Activated T-cell treated with anti-CD3 and anti-CD28 coated beads, Interleukin-2, amount 50 U/mL, for 72 hours (primary cell): Measurements from ENCODE around the gene TMEM14A. TPM values are rescaled to one million over a fixed set of nuclear protein-coding genes. Genes with fewer than 3 reads are reported as not detected.
A peak's percentile ranks its signal among the peaks of the same experiment; 100 is the strongest.

Experiments used
- ATAC-seq, 2 donors: fragments of 150-1000 bp; cut with Tn5 transposase; replicated peaks in 1 of 2; 2 replicates each; pipeline ENCODE4 v1.10.0; 2021; ENCODE audit warnings: moderate library complexity in 2 of 2, mild to moderate bottlenecking in 1 of 2
- DNase-seq, 2 donors: peaks; one replicate each; pipeline ENCODE4 v3.0.0; 2021 to 2022; ENCODE audit warnings: mixed read lengths in 1 of 2
- H3K27ac Mint-ChIP-seq: one replicate; pipeline ENCODE4 v1.8.0; 2022; ENCODE audit warnings: mild to moderate bottlenecking, moderate library complexity, mixed read lengths
- H3K27me3 Mint-ChIP-seq: one replicate; pipeline ENCODE4 v1.8.0; 2022; ENCODE audit warnings: low read depth, mixed read lengths
- H3K36me3 Mint-ChIP-seq, 2 donors: one replicate each; pipeline ENCODE4 v1.8.0; 2022; ENCODE audit warnings: mixed read lengths in 2 of 2, mild to moderate bottlenecking in 1 of 2; ENCODE audit not compliant: insufficient read depth in 2 of 2
- H3K4me1 Mint-ChIP-seq: one replicate; pipeline ENCODE4 v1.8.0; 2022; ENCODE audit warnings: low read depth, mixed read lengths
- H3K4me3 Mint-ChIP-seq, 2 donors: one replicate each; pipeline ENCODE4 v1.8.0; 2022; ENCODE audit warnings: mild to moderate bottlenecking in 2 of 2, mixed read lengths in 2 of 2, moderate library complexity in 2 of 2
- H3K9me3 Mint-ChIP-seq, 2 donors: one replicate each; pipeline ENCODE4 v1.8.0; 2022; ENCODE audit warnings: mixed read lengths in 2 of 2
- total RNA-seq, 2 donors: library from RNA; stranded (reverse); gene quantifications; one replicate each; pipeline ENCODE4 v1.2.3, GENCODE V29; 2022

Gene TMEM14A
- total RNA-seq, 2 donors from 2014 or later, result 9.3 to 9.8 TPM

- no peak overlapping the region for H3K27ac Mint-ChIP-seq
- peaks cover 18% of the 10 kb centered on the region for H3K27me3 Mint-ChIP-seq
- no peak for ATAC-seq
- DNase-seq, result no peak
- no peak overlapping the region for H3K4me3 Mint-ChIP-seq
- H3K9me3 Mint-ChIP-seq, result no peaks in the 10 kb centered on the region
- H3K4me1 Mint-ChIP-seq, result no peaks in the 10 kb centered on the region
- no peaks in the 10 kb centered on the region for H3K36me3 Mint-ChIP-seq
These were observed 47.6 kb downstream of the TMEM14A start for GRCh38 chr6:52718550-52718949.

- no peak overlapping the region for H3K4me3 Mint-ChIP-seq
- no peaks in the 10 kb centered on the region for H3K36me3 Mint-ChIP-seq
- no peak overlapping the region for H3K27ac Mint-ChIP-seq
- H3K4me1 Mint-ChIP-seq, result no peaks in the 10 kb centered on the region
- DNase-seq, result no peak
- no peaks in the 10 kb centered on the region for H3K9me3 Mint-ChIP-seq
- peaks cover 11% of the 10 kb centered on the region for H3K27me3 Mint-ChIP-seq
- no peak for ATAC-seq
These were observed 49.4 kb downstream of the TMEM14A start for GRCh38 chr6:52720321-52720720.

DNA sequence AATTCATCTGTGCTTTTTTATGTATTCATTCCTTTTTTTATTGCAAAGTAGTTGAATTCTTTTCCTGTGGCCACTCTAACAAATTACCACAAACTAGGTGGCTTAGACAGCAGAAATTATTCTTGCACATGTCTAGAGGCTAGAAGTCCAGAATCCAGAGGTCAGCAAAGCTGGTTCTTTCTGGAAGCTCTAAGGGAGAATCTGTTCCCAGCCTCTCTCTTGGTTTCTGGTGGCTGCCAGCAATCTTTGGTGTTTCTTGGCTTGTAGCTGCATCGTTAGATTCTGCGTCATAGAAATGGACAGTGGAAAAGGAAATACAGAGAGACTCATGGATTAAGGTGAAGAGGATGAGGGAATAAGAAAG, 53.1 kb downstream of the TMEM14A start:
- Mint-ChIP-seq H3K9me3 (no peaks in the 10 kb centered on the region), H3K27ac (no peak overlapping the region), H3K27me3 (no peaks in the 10 kb centered on the region), H3K36me3 (no peaks in the 10 kb centered on the region), H3K4me3 (no peak overlapping the region), H3K4me1 (no peaks in the 10 kb centered on the region)
- DNase-seq, result no peak
- no peak for ATAC-seq

DNA sequence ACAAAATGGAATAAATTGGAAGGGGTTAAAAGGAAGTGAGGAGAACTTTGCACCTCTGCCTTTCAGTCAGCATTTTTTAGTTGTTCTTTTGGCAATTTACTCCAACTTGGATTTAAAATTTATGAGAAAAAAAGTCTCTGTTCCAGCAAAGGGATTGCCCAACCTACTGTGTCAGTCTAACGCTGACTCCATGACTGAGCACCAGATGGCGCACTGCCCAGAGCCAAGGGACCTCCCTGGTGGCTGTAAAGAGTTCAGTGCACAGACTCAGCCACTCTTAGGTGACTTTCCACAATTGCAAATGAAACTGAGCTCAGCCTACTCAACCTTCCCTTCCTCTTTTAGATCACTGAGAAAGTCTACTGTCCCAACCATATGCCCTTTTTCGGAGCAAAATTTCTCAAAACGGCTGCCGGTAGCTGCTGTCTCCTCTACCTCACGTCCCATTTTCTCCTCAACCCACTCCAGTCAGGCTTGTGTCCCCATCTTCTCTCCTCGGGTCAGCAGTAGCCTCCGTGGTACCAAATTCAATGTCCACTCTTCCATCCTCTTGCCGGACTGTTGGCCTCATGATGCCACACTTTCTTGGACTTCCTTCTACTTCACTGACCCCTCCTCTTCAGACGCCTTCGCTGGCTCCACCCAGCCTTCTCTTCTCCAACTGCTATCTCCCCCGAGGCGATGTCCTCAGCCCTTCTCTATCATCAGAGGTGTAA, 53.7 kb downstream of the TMEM14A start:
- DNase-seq (peak; percentile 60 to 61), ATAC-seq (peak; percentile 88 to 89)
- Mint-ChIP-seq H3K27ac (no peak overlapping the region), H3K9me3 (no peaks in the 10 kb centered on the region), H3K4me1 (no peaks in the 10 kb centered on the region), H3K27me3 (no peaks in the 10 kb centered on the region), H3K4me3 (no peak overlapping the region), H3K36me3 (no peaks in the 10 kb centered on the region)

- Mint-ChIP-seq H3K4me3 (no peak overlapping the region), H3K9me3 (no peaks in the 10 kb centered on the region), H3K36me3 (no peaks in the 10 kb centered on the region), H3K4me1 (no peaks in the 10 kb centered on the region), H3K27ac (no peak overlapping the region), H3K27me3 (no peaks in the 10 kb centered on the region)
- ATAC-seq, result no peak
- no peak for DNase-seq
These were observed 54.2 kb downstream of the TMEM14A start for GRCh38 chr6:52725143-52725534.

- ATAC-seq (no peak), DNase-seq (no peak)
- Mint-ChIP-seq H3K27me3 (no peaks in the 10 kb centered on the region), H3K36me3 (no peaks in the 10 kb centered on the region), H3K27ac (no peak overlapping the region), H3K4me1 (no peaks in the 10 kb centered on the region), H3K4me3 (no peak overlapping the region), H3K9me3 (no peaks in the 10 kb centered on the region)
These were observed 54.8 kb downstream of the TMEM14A start for GRCh38 chr6:52725535-52726192.

DNA sequence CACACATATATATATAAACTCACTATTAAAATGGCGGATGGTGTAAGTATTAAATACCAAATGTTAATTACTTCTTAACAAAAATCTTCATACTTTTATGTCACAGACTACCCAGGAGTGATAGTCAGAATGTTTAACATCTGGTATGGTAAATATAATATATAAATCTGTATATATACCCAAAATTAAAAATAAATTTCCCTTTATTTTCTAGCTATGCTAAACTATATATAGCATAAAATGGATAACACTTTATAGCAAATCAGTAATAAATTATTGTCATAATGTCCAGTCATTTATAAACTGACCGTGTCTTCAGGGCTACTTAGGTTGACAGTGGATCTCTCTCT, 55.3 kb downstream of the TMEM14A start:
- Mint-ChIP-seq H3K27ac (no peak overlapping the region), H3K4me3 (no peak overlapping the region), H3K36me3 (no peaks in the 10 kb centered on the region), H3K9me3 (no peaks in the 10 kb centered on the region), H3K4me1 (no peaks in the 10 kb centered on the region), H3K27me3 (no peaks in the 10 kb centered on the region)
- DNase-seq (no peak), ATAC-seq (no peak)

GRCh38 chr6:52726741-52727535, 56.0 kb downstream of the TMEM14A start:
- H3K4me3 Mint-ChIP-seq, result no peak overlapping the region
- H3K27ac Mint-ChIP-seq, result no peak overlapping the region
- DNase-seq (no peak), ATAC-seq (no peak)
- H3K4me1 Mint-ChIP-seq, result no peaks in the 10 kb centered on the region
- H3K9me3 Mint-ChIP-seq, result no peaks in the 10 kb centered on the region
- no peaks in the 10 kb centered on the region for H3K36me3 Mint-ChIP-seq
- H3K27me3 Mint-ChIP-seq, result no peaks in the 10 kb centered on the region

DNA sequence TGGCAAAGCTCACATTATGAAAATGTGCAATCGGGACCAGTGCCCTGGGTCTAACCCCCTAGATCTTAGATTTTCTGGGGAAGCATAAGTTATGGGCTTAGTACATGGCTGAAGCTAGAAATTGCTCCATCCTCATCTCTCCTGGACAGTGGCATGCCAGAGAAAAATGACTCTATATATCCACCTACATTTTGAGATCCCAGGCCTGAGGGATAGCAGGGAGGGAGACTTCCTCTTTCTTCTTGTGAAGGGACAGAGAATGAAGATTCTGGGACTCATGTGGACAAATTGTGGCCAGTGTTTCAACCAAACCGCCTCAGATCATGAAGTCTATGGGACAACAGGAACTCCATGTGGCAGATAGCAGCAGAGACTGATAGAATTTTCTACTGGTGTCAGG, 57.0 kb downstream of the TMEM14A start:
- Mint-ChIP-seq H3K4me1 (no peaks in the 10 kb centered on the region), H3K27me3 (no peaks in the 10 kb centered on the region), H3K27ac (no peak overlapping the region), H3K9me3 (no peaks in the 10 kb centered on the region), H3K4me3 (no peak overlapping the region), H3K36me3 (no peaks in the 10 kb centered on the region)
- ATAC-seq (no peak), DNase-seq (no peak)

- Mint-ChIP-seq H3K4me3 (no peak overlapping the region), H3K9me3 (no peaks in the 10 kb centered on the region), H3K36me3 (no peaks in the 10 kb centered on the region), H3K4me1 (no peaks in the 10 kb centered on the region), H3K27ac (no peak overlapping the region), H3K27me3 (no peaks in the 10 kb centered on the region)
- no peak for DNase-seq
- no peak for ATAC-seq
These were observed 57.5 kb downstream of the TMEM14A start for GRCh38 chr6:52728394-52728793.

DNA sequence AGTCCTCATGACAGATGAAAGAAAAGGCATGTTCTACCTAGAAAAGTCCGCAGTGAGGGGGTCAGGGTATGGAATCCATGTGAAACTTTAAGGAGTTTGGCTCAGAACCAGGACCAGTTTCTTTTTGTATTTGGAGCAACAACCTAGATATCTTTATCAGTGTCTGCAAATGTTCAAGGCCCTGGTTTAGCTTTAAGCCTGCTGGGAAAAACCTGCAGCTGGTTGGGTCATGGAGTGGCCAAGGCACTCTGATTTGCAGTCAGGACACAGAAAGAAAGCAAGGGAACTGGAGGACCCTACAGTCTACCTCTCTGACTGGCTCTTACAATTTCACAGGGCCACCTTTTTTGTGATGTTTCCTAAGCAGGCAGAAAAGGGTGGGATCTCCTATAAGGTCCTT, 58.7 kb downstream of the TMEM14A start:
- ATAC-seq, result no peak
- no peaks in the 10 kb centered on the region for H3K27me3 Mint-ChIP-seq
- H3K4me3 Mint-ChIP-seq, result no peak overlapping the region
- H3K4me1 Mint-ChIP-seq, result no peaks in the 10 kb centered on the region
- H3K27ac Mint-ChIP-seq, result no peak overlapping the region
- no peaks in the 10 kb centered on the region for H3K9me3 Mint-ChIP-seq
- DNase-seq, result no peak
- no peaks in the 10 kb centered on the region for H3K36me3 Mint-ChIP-seq

DNA sequence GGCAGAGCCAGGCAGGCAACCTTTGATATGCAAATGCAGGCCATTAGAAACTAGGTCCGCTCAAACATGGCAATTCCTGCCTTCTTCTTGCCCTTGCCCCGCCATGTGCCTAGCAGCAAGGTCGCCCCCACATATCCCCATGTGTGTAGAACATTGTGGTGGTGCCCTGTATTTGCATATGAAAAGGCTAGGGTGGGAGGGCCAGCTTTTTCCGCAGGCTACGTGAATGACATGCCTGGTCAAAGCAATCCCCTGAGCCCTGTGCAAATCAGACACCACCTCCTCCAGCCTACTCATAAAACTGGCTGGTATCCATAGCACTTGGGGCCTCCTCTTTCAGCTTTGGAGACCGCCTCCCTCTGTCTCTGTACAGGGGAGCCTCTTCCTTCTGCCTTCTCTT, 60.8 kb downstream of the TMEM14A start:
- Mint-ChIP-seq H3K4me3 (no peak overlapping the region), H3K27me3 (no peaks in the 10 kb centered on the region), H3K27ac (no peak overlapping the region), H3K9me3 (no peaks in the 10 kb centered on the region), H3K36me3 (no peaks in the 10 kb centered on the region), H3K4me1 (no peaks in the 10 kb centered on the region)
- DNase-seq (no peak), ATAC-seq (no peak)

GRCh38 chr6:52733172-52733571, 62.3 kb downstream of the TMEM14A start:
- no peaks in the 10 kb centered on the region for H3K27me3 Mint-ChIP-seq
- no peaks in the 10 kb centered on the region for H3K36me3 Mint-ChIP-seq
- no peaks in the 10 kb centered on the region for H3K4me1 Mint-ChIP-seq

More at GRCh38 chr6:52733172-52733571, 62.3 kb downstream of the TMEM14A start:
- no peak overlapping the region for H3K4me3 Mint-ChIP-seq
- H3K9me3 Mint-ChIP-seq, result no peaks in the 10 kb centered on the region
- ATAC-seq (no peak), DNase-seq (no peak)
- H3K27ac Mint-ChIP-seq, result no peak overlapping the region
